K562 (cell line): Measurements from ENCODE around the gene TOMT. TPM values are rescaled to one million over a fixed set of nuclear protein-coding genes. Genes with fewer than 3 reads are reported as not detected.

Source experiments
- ARID2 ChIP-seq: fragments of 450-650 bp; IDR thresholded peaks from 2 replicates; pipeline ENCODE4 v1.6.1; 2017; ENCODE audit warnings: antibody characterized with exemption, mild to moderate bottlenecking
- BRF1 ChIP-seq: IDR thresholded peaks from 3 replicates; pipeline ENCODE4 v1.6.1; 2011; ENCODE audit warnings: borderline replicate concordance, mild to moderate bottlenecking; ENCODE audit not compliant: insufficient read length; ENCODE audit errors: extremely low read depth
- CTCF ChIP-seq, 3 experiments: IDR thresholded peaks in 2 of 3; conservative IDR thresholded peaks in 1 of 3; 2 replicates each; pipeline ENCODE4 v1.5.1; 2011 to 2012; ENCODE audit warnings: low read length in 3 of 3, mild to moderate bottlenecking in 3 of 3, control low read depth in 2 of 3, improper control_type of control experiment in 1 of 3, inconsistent platforms in 1 of 3, low read depth in 1 of 3, mixed read lengths in 1 of 3, moderate library complexity in 1 of 3; ENCODE audit not compliant: insufficient read depth in 2 of 3
- ETV1 ChIP-seq: fragments of 450-650 bp; conservative IDR thresholded peaks from 2 replicates; pipeline ENCODE4 v1.6.1; 2016; ENCODE audit warnings: missing genetic modification characterization, control low read depth, low read depth, missing compliant biosample characterization
- GATA2 ChIP-seq: sonication (generic); formaldehyde crosslinking; IDR thresholded peaks from 2 replicates; pipeline ENCODE4 v1.4.0; 2020; ENCODE audit warnings: mild to moderate bottlenecking, missing genetic modification reagents
- HES1 ChIP-seq: fragments of 450-650 bp; IDR thresholded peaks from 2 replicates; pipeline ENCODE4 v1.6.1; 2016; ENCODE audit warnings: low read depth, mild to moderate bottlenecking, moderate library complexity
- MAZ ChIP-seq, 2 experiments: fragments of 450-650 bp in 1 of 2; sonication (generic) in 1 of 2; formaldehyde crosslinking; IDR thresholded peaks in 1 of 2; conservative IDR thresholded peaks in 1 of 2; 2 replicates each; pipeline versions ENCODE4 v1.4.0 to v1.5.0; 2020; ENCODE audit warnings: mild to moderate bottlenecking in 1 of 2, missing genetic modification reagents in 1 of 2
- MLLT1 ChIP-seq, 2 experiments: fragments of 450-650 bp; IDR thresholded peaks; 2 replicates each; pipeline ENCODE4 v1.6.1; 2016
- MLX ChIP-seq, 2 experiments: fragments of 450-650 bp in 1 of 2; sonication (generic) in 1 of 2; formaldehyde crosslinking; conservative IDR thresholded peaks; 2 replicates each; pipeline versions ENCODE4 v1.4.0 to v1.8.1; 2020 to 2022; ENCODE audit warnings: mild to moderate bottlenecking in 1 of 2, missing genetic modification reagents in 1 of 2
- NBN ChIP-seq: fragments of 450-650 bp; IDR thresholded peaks from 2 replicates; pipeline ENCODE4 v1.6.1; 2016; ENCODE audit warnings: low read depth, mild to moderate bottlenecking
- NEUROD1 ChIP-seq: fragments of 150-350 bp; IDR thresholded peaks from 2 replicates; pipeline ENCODE4 v1.6.1; 2014; ENCODE audit warnings: borderline replicate concordance, low read length, low read depth; ENCODE audit not compliant: partially characterized antibody
- NR2C1 ChIP-seq, 2 experiments: fragments of 450-650 bp; IDR thresholded peaks; 2 replicates each; pipeline ENCODE4 v1.6.1; 2017; ENCODE audit warnings: mild to moderate bottlenecking in 2 of 2, antibody characterized with exemption in 1 of 2, inconsistent platforms in 1 of 2, missing compliant biosample characterization in 1 of 2, missing genetic modification characterization in 1 of 2
- RAD21 ChIP-seq, 2 experiments: fragments of 250-450 bp in 1 of 2; fragments of 450-650 bp in 1 of 2; sonication (Bioruptor Pico) in 1 of 2; formaldehyde crosslinking in 1 of 2; IDR thresholded peaks in 1 of 2; conservative IDR thresholded peaks in 1 of 2; 2 replicates each; pipeline versions ENCODE4 v1.4.0 to v1.8.0; 2020 to 2022; ENCODE audit warnings: mild to moderate bottlenecking in 2 of 2, moderate library complexity in 1 of 2
- RBFOX2 ChIP-seq: fragments of 200-400 bp; formaldehyde crosslinking; IDR thresholded peaks from 2 replicates; pipeline ENCODE4 v1.6.1; 2017; ENCODE audit warnings: low read depth, mild to moderate bottlenecking, low read length, moderate library complexity
- TCF3 ChIP-seq: sonication (generic); formaldehyde crosslinking; IDR thresholded peaks from 2 replicates; pipeline ENCODE4 v1.4.0; 2020; ENCODE audit warnings: mild to moderate bottlenecking, missing genetic modification reagents
- ZNF274 ChIP-seq: IDR thresholded peaks from 2 replicates; pipeline ENCODE4 v1.6.1; 2011; ENCODE audit warnings: low read depth, mild to moderate bottlenecking, low read length, moderate library complexity, borderline replicate concordance
- ZNF740 ChIP-seq, 3 experiments: fragments of 200-800 bp in 1 of 3; sonication (Bioruptor generic) in 1 of 3; sonication (generic) in 1 of 3; formaldehyde crosslinking in 1 of 3; IDR thresholded peaks; 2 replicates each; pipeline versions ENCODE4 v1.6.1 to v1.8.0; 2016 to 2022; ENCODE audit warnings: mild to moderate bottlenecking in 2 of 3, missing compliant biosample characterization in 2 of 3, missing genetic modification characterization in 2 of 3, missing genetic modification reagents in 1 of 3
- ZNF766 ChIP-seq: fragments of 200-800 bp; sonication (Bioruptor generic); conservative IDR thresholded peaks from 2 replicates; pipeline ENCODE4 v1.6.1; 2016; ENCODE audit warnings: missing genetic modification characterization, missing compliant biosample characterization
- ZSCAN32 ChIP-seq: fragments of 450-650 bp; formaldehyde crosslinking; IDR thresholded peaks from 2 replicates; pipeline ENCODE4 v1.4.0; 2020; ENCODE audit warnings: mild to moderate bottlenecking, moderate library complexity
- polyA plus RNA-seq, 8 experiments: library from polyadenylated mRNA; depleted of rRNA in 4 of 8; stranded (reverse) in 5 of 8; unstranded in 3 of 8; fragments of >200 nt; fragmentation: Nextera tagmentation in 2 of 8; fragmentation: Illumina TruSeq in 1 of 8; extraction: Ambion mirVana in 2 of 8; extraction: Trizol in 1 of 8; gene quantifications; 2 replicates each; pipeline versions ENCODE4 v1.2.1 to v1.2.3, GENCODE V29; 2011 to 2014; ENCODE audit warnings: inconsistent platforms in 1 of 8, missing spikeins in 1 of 8
- total RNA-seq, 7 experiments: library from RNA; depleted of rRNA in 6 of 7; stranded (reverse); fragments of >200 nt in 6 of 7; fragmentation: Illumina TruSeq in 2 of 7; extraction: Trizol in 2 of 7; gene quantifications; 2 replicates each; pipeline versions ENCODE4 v1.2.1 to v1.2.3, GENCODE V29; 2011 to 2021; ENCODE audit warnings: low replicate concordance in 1 of 7

Gene TOMT
- total and polyA plus RNA-seq, 9 of the 15 experiments (the other 6 are each of a cell fraction or from before 2014, with no cell fraction given): not detected

GRCh38 chr11:72091292-72091691 lies 14.4 kb upstream of the TOMT start (continued):
- TF ChIP-seq MLX (CRISPR knock-in tag; conservative IDR thresholded peaks at IDR 0.05) (no peak), ARID2 (0 out of 2 replicates have a peak, but pooled peaks have one; percentile 46), ZNF740 (CRISPR knock-in tag; IDR thresholded peaks at IDR 0.05) (peak; percentile 85), ZNF740 (tag; IDR thresholded peaks at IDR 0.05) (peak in 1 of 2 experiments; percentile 42; a peak in 1 of 4 replicates), ZNF766 (no peak), ZSCAN32 (CRISPR knock-in tag) (no peak), ZNF274 (no peak), RAD21 (CRISPR knock-in tag; conservative IDR thresholded peaks at IDR 0.05 in 1 of 2, IDR thresholded peaks at IDR 0.05 in 1 of 2) (peak; percentile 83 to 90), NBN (0 out of 2 replicates have a peak, but pooled peaks have one; percentile 72), CTCF (IDR thresholded peaks at IDR 0.05 in 2 of 3, conservative IDR thresholded peaks at IDR 0.05 in 1 of 3; ENCODE audit: insufficient read depth in 2 of 3, low read depth in 1 of 3, low read length in 3 of 3) (peak; percentile 93 to 99 (median 98)), GATA2 (CRISPR knock-in tag) (no peak), ETV1 (tag) (peak; percentile 45; the same call in 1 of the 2 replicates), MAZ (CRISPR knock-in tag; conservative IDR thresholded peaks at IDR 0.05 in 1 of 2, IDR thresholded peaks at IDR 0.05 in 1 of 2) (peak; percentile 62 to 81), HES1 (no peak), RBFOX2 (no peak), TCF3 (CRISPR knock-in tag) (peak; percentile 22; the same call in 1 of the 2 replicates), NEUROD1 (no peak), BRF1 (no peak), MLLT1 (IDR thresholded peaks at IDR 0.05) (peak in 1 of 2 experiments; percentile 79; a peak in 2 of 4 replicates), NR2C1 (IDR thresholded peaks at IDR 0.05) (peak; percentile 75), NR2C1 (tag; IDR thresholded peaks at IDR 0.05) (peak; percentile 85)
